ENCODE data around the gene PLXNA4.

The PLXNA4 gene

DNA sequence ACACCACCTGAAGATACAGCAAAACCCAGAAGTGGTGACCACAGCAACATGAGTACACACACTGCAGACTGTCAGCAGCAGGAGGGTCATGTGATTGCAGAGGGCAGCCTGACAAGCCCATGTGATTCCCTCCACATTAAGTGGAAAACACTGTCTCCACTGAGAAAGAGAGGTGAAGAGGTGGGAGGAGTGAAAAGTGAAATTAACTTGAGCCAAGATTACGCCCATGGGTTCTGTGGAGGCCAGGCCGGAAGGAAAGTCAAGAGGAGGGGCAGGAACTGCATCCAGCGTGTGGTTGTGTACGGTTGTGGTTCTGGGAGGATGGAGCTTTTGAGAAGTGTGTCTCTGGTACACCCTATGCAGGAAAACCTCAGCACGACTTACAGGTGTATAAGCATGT lies 138.5 kb downstream of the PLXNA4 start:
- DNase-seq (ENCODE audit: low read depth), result no peak

DNA sequence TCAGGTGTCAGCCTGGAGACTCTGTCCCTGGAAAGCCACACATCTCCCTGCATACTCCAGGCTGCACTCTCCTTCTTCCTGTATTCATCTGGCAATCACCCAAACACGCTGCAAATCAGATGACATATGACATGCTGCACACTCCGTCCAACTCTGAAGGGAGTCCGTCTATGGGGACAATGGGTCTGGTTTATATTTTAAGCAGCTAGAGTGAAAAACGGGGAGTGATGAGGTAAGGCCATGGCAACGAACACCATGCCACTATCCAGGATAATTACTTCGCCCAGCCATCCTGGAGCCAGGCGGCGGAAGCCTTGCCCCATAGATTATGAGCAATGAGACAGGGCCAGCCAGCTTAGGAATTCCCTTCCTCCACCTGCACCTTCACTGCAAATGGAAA lies 140.1 kb downstream of the PLXNA4 start:
- DNase-seq (ENCODE audit: low read depth), result no peak

DNA sequence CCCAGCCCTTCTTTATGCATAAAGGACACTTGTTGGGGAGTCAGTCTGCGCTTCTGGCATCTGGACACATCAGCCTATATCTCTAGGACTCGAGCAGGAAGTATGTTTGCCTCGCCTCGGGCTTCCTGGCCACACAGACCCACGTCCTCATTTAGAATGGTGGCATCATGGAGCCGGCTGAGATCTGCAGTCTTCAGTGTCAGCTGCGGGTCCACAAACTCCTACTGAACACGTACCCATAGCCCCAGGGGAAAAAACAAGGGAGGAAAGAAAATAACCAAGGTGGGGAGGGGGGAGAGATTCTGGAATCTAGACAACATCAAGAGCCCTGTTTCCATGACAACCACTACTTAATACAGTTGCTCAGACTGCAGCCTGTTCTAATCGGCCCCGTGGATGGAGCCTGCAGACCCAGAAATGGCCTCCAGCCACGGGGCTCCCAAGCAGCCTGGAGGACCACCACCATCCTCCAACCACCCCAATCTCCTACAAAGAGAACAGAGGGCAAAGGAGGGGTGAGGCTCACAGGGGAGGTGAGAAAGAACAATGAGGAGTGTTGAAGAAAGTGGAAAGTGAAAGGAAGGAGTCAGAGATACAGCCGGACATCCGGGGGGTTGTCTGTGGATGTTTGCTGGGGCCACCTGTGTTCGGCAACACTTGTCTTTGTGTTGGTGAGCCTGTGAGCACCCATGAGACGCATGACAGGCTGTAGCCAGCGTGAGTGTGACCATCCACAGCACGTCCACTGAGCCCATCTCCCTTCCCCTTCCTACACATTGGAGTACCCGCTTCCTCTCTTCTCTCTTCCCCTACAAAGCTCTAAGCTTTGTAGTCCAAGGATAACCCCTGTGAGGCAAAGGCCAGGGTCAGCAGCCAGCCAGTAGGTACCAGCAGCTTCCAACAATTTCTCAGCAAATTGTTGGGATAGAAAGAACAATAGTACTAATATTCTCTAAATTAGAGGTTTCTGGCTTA lies 141.0 kb downstream of the PLXNA4 start:
- no peak for DNase-seq (ENCODE audit: low read depth)

DNA sequence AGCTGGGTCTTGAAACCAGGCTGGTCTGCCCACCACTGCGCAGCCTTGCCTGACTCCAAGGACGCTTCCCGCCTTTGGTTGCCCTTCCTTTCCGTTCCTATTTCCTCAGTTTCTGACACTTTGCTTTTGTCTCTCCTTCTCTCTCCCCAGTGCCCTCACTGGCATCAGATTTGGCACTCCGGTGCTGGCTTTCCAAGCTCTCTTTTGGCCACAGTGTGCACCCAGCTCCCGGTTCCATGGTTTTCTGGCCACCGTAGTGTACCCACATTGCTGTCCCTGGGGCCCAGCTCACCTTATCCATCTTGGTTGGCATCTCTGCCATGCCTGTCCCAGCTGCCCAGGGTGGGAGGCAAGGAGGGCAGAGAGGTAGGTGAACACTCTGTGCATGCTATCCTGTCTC lies 142.2 kb downstream of the PLXNA4 start:
- DNase-seq (ENCODE audit: low read depth), result no peak

DNA sequence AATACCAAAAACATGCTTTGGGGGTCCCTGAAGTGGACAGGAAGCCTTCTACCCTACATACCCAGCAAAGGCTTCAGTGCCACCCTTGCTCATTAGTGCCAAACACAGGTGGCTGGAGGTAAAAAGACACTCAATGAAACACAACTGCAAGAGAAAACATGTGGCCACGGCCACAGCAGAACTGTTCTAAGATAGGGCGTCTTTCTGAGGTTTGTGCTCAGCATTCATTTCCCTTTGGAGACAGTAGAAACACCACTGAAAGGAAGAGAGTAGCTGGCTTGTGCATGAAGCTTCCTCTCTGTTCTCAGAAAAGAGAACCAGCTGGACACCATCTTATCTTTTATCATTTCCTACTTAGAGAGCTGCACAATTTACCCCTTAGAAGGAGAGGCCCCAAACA lies 143.0 kb downstream of the PLXNA4 start:
- DNase-seq (ENCODE audit: low read depth), result no peak

DNA sequence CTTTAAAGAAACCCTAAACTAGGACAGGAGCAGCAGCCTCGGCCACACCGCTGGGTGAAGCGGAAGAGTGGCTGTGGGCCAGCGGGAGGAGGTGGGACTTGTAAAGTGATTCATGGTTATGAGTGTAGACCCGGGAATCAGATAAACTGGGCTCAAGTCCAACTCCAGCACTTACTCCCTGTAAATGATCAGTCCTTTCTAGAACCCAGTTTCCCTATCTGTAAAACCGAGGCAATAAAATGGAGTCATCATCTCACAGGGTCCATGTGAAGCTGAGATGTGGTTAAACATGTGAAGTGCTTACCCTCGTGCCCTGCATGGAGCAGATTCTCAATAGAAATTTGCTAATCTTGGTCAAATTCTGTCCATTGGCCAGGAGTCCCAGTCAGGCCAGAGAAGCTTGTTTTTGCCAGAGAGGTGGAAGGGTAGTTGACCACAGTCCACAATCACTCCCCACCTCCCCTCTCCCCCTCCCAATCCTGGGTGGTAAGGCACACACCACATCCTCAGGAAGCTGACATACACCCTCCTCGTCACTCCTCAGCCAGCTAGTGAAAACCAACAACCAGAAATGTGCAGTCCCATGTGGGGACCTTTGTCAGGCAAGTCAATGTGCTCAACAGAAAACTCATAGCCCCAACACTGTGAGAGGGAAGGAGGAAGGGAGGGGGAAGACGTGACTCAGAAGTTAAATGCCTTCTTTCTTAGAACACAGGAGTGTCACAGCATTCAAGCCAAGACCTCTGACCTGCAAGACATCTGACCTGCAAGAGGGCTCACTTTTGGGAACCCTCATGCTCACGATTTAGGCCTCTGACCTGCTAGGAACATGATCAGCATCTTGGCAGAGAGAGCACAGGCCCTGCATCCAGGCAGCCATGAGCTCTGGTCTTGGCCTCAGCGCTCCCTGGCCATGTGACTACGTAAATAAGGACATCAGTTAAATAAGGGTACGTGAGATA lies 145.1 kb downstream of the PLXNA4 start:
- DNase-seq (ENCODE audit: low read depth), result peak; percentile 86

GRCh38 chr7:132430041-132430855 lies 146.0 kb downstream of the PLXNA4 start:
- DNase-seq (ENCODE audit: low read depth), result no peak

DNA sequence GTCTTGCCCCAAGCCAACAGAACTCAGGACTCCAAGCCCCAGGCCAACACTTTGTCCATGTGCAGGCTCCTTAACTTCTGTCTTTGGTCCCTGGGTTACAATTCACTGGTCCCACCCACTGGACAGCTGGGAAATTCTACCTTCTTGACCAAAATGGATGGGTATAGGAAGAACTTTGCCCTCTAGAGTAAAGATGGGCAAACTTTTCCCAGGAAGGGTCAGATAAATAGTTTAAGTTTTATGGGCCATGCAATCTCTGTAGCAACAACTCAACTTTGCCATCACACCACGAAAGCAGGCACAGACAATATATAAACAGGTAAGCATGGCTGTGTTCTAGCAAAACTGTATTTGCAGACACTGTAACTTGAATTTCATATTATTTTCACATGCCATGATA lies 147.1 kb downstream of the PLXNA4 start:
- DNase-seq (ENCODE audit: low read depth), result no peak

- no peak for DNase-seq (ENCODE audit: low read depth)
Measured at GRCh38 chr7:132428247-132428919, 147.9 kb downstream of the PLXNA4 start.

DNA sequence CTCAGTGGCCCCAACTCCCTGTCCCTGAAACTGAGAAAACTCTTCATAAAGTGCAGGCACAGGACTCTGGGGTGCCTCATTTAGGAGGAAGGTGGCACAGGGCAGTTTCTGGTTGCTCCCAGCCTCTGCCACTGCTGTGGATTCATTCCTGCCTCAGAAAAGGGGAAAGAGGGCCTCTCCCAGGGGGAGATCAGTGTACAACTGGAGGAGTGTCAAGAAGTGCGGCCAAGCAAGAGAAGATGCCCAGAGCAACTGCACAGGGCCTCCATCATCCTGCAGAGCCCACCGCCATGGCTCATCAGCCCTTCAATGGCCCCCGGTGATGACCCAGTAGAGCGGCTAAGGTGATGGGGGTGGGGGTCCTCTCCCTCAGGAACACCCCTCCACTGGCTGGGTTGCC lies 150.3 kb downstream of the PLXNA4 start:
- DNase-seq (ENCODE audit: low read depth), result no peak

GRCh38 chr7:132424821-132425724 lies 151.2 kb downstream of the PLXNA4 start:
- DNase-seq (ENCODE audit: low read depth), result no peak

DNA sequence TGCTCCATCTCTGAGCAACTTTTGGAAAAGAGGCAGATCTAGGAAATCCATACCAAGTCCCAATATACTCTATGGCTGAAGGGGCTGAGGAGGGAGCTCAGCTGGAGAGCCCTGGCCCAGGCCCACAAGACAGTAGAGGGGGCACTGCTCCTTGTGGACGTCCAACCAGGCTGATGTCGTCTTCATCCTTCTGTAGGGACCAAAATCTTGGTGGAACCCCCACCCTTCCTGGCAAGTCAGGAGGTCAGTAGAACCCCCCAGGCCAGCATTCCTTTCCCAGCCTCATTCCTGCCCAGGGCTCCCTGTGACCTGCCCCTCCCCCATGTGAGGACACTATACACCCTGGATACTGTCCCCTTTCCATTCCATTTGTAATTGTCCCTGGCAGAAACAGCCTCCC lies 152.0 kb downstream of the PLXNA4 start:
- DNase-seq (ENCODE audit: low read depth), result no peak

GRCh38 chr7:132423594-132424200 lies 152.6 kb downstream of the PLXNA4 start:
- DNase-seq (ENCODE audit: low read depth), result no peak

DNA sequence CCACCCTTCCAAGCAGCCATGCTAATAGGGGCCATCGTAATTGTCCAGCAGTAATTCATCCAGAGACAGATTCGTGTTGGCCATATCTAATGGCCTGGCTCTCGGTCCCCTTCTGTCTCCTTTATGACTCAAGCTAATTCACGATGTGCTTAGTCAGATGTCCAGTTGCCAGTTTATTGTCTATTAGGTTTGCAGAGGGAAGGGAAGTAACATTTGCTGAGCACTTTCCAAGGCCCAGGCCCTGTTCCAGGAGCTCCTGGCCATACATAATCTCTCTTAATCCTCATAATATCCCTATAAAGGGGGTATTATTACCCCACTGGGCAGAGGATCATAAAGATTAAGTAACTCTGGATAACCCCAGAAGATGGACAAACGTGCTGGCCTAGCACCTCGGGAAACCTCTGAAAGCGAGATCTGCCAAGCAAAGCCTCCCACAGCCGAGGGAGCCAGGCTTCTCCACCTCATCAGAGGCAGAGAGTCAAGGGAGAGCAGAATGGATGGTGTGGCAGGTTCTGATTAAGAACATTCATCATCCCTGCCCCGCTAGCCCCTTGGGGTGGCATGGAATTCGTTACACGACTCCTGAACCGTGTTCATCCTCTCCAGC lies 153.7 kb downstream of the PLXNA4 start:
- DNase-seq (ENCODE audit: low read depth), result no peak

DNA sequence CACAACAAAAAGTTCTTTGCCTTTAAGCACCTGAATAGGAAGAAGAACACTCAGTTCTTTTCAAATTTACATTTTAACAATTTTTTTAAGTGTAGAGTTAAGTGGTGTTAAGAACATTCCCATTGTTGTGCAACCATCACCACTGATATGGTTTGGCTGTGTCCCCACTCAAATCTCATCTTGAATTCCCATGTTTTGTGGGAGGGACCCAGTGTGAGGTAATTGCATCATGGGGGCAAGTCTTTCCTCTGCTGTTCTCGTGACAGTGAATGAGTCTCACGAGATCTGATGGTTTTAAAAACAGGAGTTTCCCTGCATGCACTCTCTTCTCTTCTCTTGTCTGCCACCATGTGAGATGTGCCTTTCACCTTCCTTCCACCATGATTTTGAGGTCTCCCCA lies 155.7 kb downstream of the PLXNA4 start:
- no peak for DNase-seq (ENCODE audit: low read depth)

DNA sequence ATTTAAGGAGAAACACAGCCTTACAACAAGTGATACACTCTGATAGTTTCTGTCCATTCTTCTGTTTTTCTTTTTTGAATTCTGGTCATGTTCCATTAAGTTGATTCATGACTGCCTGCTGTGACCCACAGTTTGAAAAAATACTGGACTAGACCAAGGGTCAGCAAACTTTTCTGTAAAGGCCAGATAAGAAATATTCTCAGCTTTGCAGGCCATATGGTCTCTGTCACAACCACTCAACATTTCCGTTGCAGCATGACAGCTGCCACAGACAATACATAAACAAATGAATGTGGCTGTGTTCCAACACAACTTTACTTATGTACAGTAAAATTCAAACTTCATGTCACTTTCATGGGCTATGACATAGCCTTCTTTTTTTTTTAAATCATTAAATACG lies 156.7 kb downstream of the PLXNA4 start:
- peak; percentile 45 for DNase-seq (ENCODE audit: low read depth)

GRCh38 chr7:132418840-132419239 lies 157.4 kb downstream of the PLXNA4 start:
- DNase-seq (ENCODE audit: low read depth), result no peak

- DNase-seq (ENCODE audit: low read depth), result no peak
Measured at GRCh38 chr7:132417103-132417906, 159.0 kb downstream of the PLXNA4 start.

GRCh38 chr7:132416395-132416794 lies 159.9 kb downstream of the PLXNA4 start:
- no peak for DNase-seq (ENCODE audit: low read depth)
